ENCODE data around the gene LTBP2.

The LTBP2 gene

GRCh38 chr14:74524812-74525135, 87.3 kb downstream of the LTBP2 start:
- no peak overlapping the region for H3K4me3 ChIP-seq (replicated peaks; ENCODE audit: insufficient read depth, low read length)
- TF ChIP-seq GABPA (IDR thresholded peaks at IDR 0.05; ENCODE audit: low read depth) (no peak), SPI1 (IDR thresholded peaks at IDR 0.05; ENCODE audit: borderline replicate concordance, low read depth) (no peak), CTCF (IDR thresholded peaks at IDR 0.05; ENCODE audit: insufficient read depth, low read length) (no peak), REST (IDR thresholded peaks at IDR 0.05; ENCODE audit: insufficient replicate concordance, low read depth) (no peak), POLR2AphosphoS5 (IDR thresholded peaks at IDR 0.05; ENCODE audit: low read depth) (no peak)
- H3K27ac ChIP-seq (replicated peaks): no peak overlapping the region
- no peaks in the 10 kb centered on the region for H3K27me3 ChIP-seq (ENCODE audit: insufficient read depth, poor library complexity, severe bottlenecking)
- no peak for DNase-seq (ENCODE audit: low read depth in 1 of 2, low spot score in 1 of 2)

GRCh38 chr14:74524076-74524811, 87.8 kb downstream of the LTBP2 start:
- H3K4me3 ChIP-seq (replicated peaks; ENCODE audit: insufficient read depth, low read length): no peak overlapping the region
- H3K27ac ChIP-seq (replicated peaks): no peak overlapping the region
- no peaks in the 10 kb centered on the region for H3K27me3 ChIP-seq (ENCODE audit: insufficient read depth, poor library complexity, severe bottlenecking)
- TF ChIP-seq REST (IDR thresholded peaks at IDR 0.05; ENCODE audit: insufficient replicate concordance, low read depth) (no peak), POLR2AphosphoS5 (IDR thresholded peaks at IDR 0.05; ENCODE audit: low read depth) (no peak), CTCF (IDR thresholded peaks at IDR 0.05; ENCODE audit: insufficient read depth, low read length) (no peak), GABPA (IDR thresholded peaks at IDR 0.05; ENCODE audit: low read depth) (no peak), SPI1 (IDR thresholded peaks at IDR 0.05; ENCODE audit: borderline replicate concordance, low read depth) (no peak)
- DNase-seq (ENCODE audit: low read depth in 1 of 2, low spot score in 1 of 2): no peak

GRCh38 chr14:74522740-74523139, 89.3 kb downstream of the LTBP2 start:
- Histone ChIP-seq H3K4me3 (replicated peaks; ENCODE audit: insufficient read depth, low read length) (no peak overlapping the region), H3K27ac (replicated peaks) (no peak overlapping the region), H3K27me3 (ENCODE audit: insufficient read depth, poor library complexity, severe bottlenecking) (no peaks in the 10 kb centered on the region)
- TF ChIP-seq REST (IDR thresholded peaks at IDR 0.05; ENCODE audit: insufficient replicate concordance, low read depth) (no peak), POLR2AphosphoS5 (IDR thresholded peaks at IDR 0.05; ENCODE audit: low read depth) (no peak), CTCF (IDR thresholded peaks at IDR 0.05; ENCODE audit: insufficient read depth, low read length) (no peak), SPI1 (IDR thresholded peaks at IDR 0.05; ENCODE audit: borderline replicate concordance, low read depth) (no peak), GABPA (IDR thresholded peaks at IDR 0.05; ENCODE audit: low read depth) (no peak)
- DNase-seq (ENCODE audit: low read depth in 1 of 2, low spot score in 1 of 2): no peak
